B cell (primary cell): ENCODE results near the gene SIL1. TPM values are rescaled to one million over a fixed set of nuclear protein-coding genes. Genes with fewer than 3 reads are reported as not detected.
"Not testable (repeated sequence)": the region's sequence is repeated elsewhere in the genome, so short reads cannot be mapped to it uniquely, and the experiment has no call there.

ENCODE experiments used
- ATAC-seq: fragments of 200-7000 bp; cut with Tn5 transposase; one replicate; pipeline ENCODE4 v1.10.0; 2021; ENCODE audit warnings: low read depth, mild to moderate bottlenecking, moderate number of reproducible peaks, moderate library complexity
- CTCF ChIA-PET: fragments of 350-600 bp; sonication (Branson Sonifier 250); formaldehyde crosslinking; loops from one replicate; lab custom pipeline; 2021; ENCODE audit warnings: antibody characterized with exemption, inconsistent platforms; lab: Charles Lee
- POLR2A ChIA-PET: fragments of 350-600 bp; sonication (Branson Sonifier 250); formaldehyde crosslinking; loops from one replicate; lab custom pipeline; 2021; ENCODE audit warnings: antibody characterized with exemption; lab: Charles Lee
- DNase-seq: peaks from one replicate; pipeline ENCODE4 v3.0.0; 2013
- H2AFZ ChIP-seq: 2 replicates; pipeline ENCODE4 v1.6.1; 2012; ENCODE audit warnings: mild to moderate bottlenecking, low read depth, low read length; ENCODE audit not compliant: insufficient read depth, poor library complexity, severe bottlenecking
- H3K27ac ChIP-seq, 2 donors: 1 replicate in 1 of 2; 2 replicates in 1 of 2; pipeline ENCODE4 v1.5.1; 2012 to 2013; ENCODE audit warnings: low read length in 2 of 2, mild to moderate bottlenecking in 2 of 2, moderate library complexity in 1 of 2
- H3K27me3 ChIP-seq, 4 experiments: fragments of 200-600 bp in 1 of 4; sonication (generic) in 1 of 4; replicated peaks in 1 of 4; 1 replicate in 2 of 4; 2 replicates in 2 of 4; pipeline versions ENCODE4 v1.6.1 to v1.7.0; 2013 to 2016; ENCODE audit warnings: low read length in 3 of 4, mild to moderate bottlenecking in 2 of 4, mixed read lengths in 1 of 4, moderate library complexity in 1 of 4; ENCODE audit not compliant: insufficient read depth in 4 of 4, control insufficient read depth in 3 of 4; ENCODE audit errors: control extremely low read depth in 1 of 4
- H3K36me3 ChIP-seq, 2 experiments: replicated peaks in 1 of 2; 1 replicate in 1 of 2; 2 replicates in 1 of 2; pipeline versions ENCODE4 v1.6.1 to v1.7.1; 2013; ENCODE audit warnings: low read length in 1 of 2; ENCODE audit not compliant: insufficient read depth in 2 of 2, control insufficient read depth in 1 of 2; ENCODE audit errors: control extremely low read depth in 1 of 2, extremely low read depth in 1 of 2
- H3K4me1 ChIP-seq, 2 donors: fragments of 200-600 bp in 1 of 2; sonication (generic) in 1 of 2; 1 replicate in 1 of 2; 2 replicates in 1 of 2; pipeline versions ENCODE4 v1.5.1 to v1.6.1; 2013 to 2017; ENCODE audit warnings: low read length in 2 of 2; ENCODE audit not compliant: control insufficient read depth in 2 of 2, insufficient read depth in 2 of 2
- H3K4me2 ChIP-seq: replicated peaks from 2 replicates; pipeline ENCODE3; 2012; ENCODE audit warnings: mild to moderate bottlenecking, low read depth, low read length; ENCODE audit not compliant: poor library complexity, severe bottlenecking
- H3K4me3 ChIP-seq, 5 experiments: fragments of 200-600 bp in 1 of 5; sonication (generic) in 1 of 5; 1 replicate in 3 of 5; 2 replicates in 2 of 5; pipeline versions ENCODE4 v1.5.1 to v1.7.0; 2011 to 2016; ENCODE audit warnings: low read length in 4 of 5, mild to moderate bottlenecking in 4 of 5, low read depth in 2 of 5, control low read depth in 1 of 5, moderate library complexity in 1 of 5; ENCODE audit not compliant: insufficient read depth in 1 of 5; ENCODE audit errors: control extremely low read depth in 1 of 5, extremely low read depth in 1 of 5
- H3K79me2 ChIP-seq: fragments of 200-600 bp; sonication (generic); one replicate; pipeline ENCODE4 v1.6.0; 2016; ENCODE audit warnings: low read length; ENCODE audit not compliant: control insufficient read depth, insufficient read depth
- H3K9ac ChIP-seq: fragments of 200-600 bp; sonication (generic); 2 replicates; pipeline ENCODE4 v1.6.1; 2017; ENCODE audit warnings: mild to moderate bottlenecking, low read length, moderate library complexity
- H3K9me3 ChIP-seq, 3 donors: one replicate each; pipeline versions ENCODE4 v1.6.1 to v1.7.1; 2013; ENCODE audit warnings: low read length in 2 of 3; ENCODE audit not compliant: control insufficient read depth in 2 of 3, insufficient read depth in 1 of 3; ENCODE audit errors: control extremely low read depth in 1 of 3
- H4K20me1 ChIP-seq: 2 replicates; pipeline ENCODE4 v1.6.0; 2012; ENCODE audit warnings: mild to moderate bottlenecking, low read length; ENCODE audit not compliant: insufficient read depth, control insufficient read depth, poor library complexity, severe bottlenecking
- H3K27ac Mint-ChIP-seq: one replicate; pipeline ENCODE4 v1.8.0; 2021; ENCODE audit warnings: mixed read lengths
- H3K27me3 Mint-ChIP-seq: one replicate; pipeline ENCODE4 v1.8.0; 2021; ENCODE audit warnings: mixed read lengths
- H3K4me1 Mint-ChIP-seq: one replicate; pipeline ENCODE4 v1.8.0; 2021; ENCODE audit warnings: mixed read lengths
- H3K4me3 Mint-ChIP-seq: one replicate; pipeline ENCODE4 v1.8.0; 2021; ENCODE audit warnings: mixed read lengths
- H3K9me3 Mint-ChIP-seq: one replicate; pipeline ENCODE4 v1.8.0; 2022; ENCODE audit warnings: mixed read lengths; ENCODE audit not compliant: insufficient read depth
- CTCF ChIP-seq: fragments of 200-600 bp; IDR thresholded peaks from one replicate; pipeline ENCODE4 v1.8.0; 2022; ENCODE audit warnings: antibody characterized with exemption, mild to moderate bottlenecking
- EZH2 ChIP-seq: IDR thresholded peaks from 2 replicates; pipeline ENCODE4 v1.6.1; 2012; ENCODE audit warnings: borderline replicate concordance, low read depth, mild to moderate bottlenecking, moderate library complexity, low read length; ENCODE audit not compliant: insufficient read depth, poor library complexity, severe bottlenecking
- WGBS: methylation state at CpG from one replicate; pipeline ENCODE4 v1.1.5; 2013; ENCODE audit warnings: missing lambda C conversion rate; ENCODE audit not compliant: insufficient coverage; 5-methylcytosine and 5-hydroxymethylcytosine counted together
- intact Hi-C: fragments of 100-400 bp; cut with micrococcal nuclease; formaldehyde crosslinking; loops from one replicate; pipeline ENCODE4 v1.10.0; 2022
- polyA plus RNA-seq: library from polyadenylated mRNA; depleted of rRNA; stranded (reverse); fragments of >200 nt; gene quantifications from 2 replicates; pipeline ENCODE4 v1.2.3, GENCODE V29; 2012
- total RNA-seq, 2 donors: library from RNA; stranded (reverse); fragments of 120-200 nt in 1 of 2; gene quantifications; 1 replicate in 1 of 2; 2 replicates in 1 of 2; pipeline versions ENCODE4 v1.2.3 to v1.2.4, GENCODE V29; 2013 to 2022

Gene SIL1
- total and polyA plus RNA-seq, 2 donors (not counting 1 experiment from before 2014, with no cell fraction given): 16.9 to 19.8 TPM

- intact Hi-C loops: no loop called here
- ATAC-seq: no peak
- Histone ChIP-seq H3K9ac (no peak overlapping the region), H3K27ac (no peak overlapping the region), H3K36me3 (no peaks in the 10 kb centered on the region), H3K79me2 (peaks cover 12% of the 10 kb centered on the region), H3K4me2 (no peak overlapping the region), H3K27me3 (no peaks in the 10 kb centered on the region), H3K4me3 (no peak overlapping the region), H3K4me1 (peaks cover 23 to 27% of the 10 kb centered on the region in 2 donors), H4K20me1 (peaks cover 5% of the 10 kb centered on the region), H2AFZ (no peak overlapping the region), H3K9me3 (peaks cover 0 to 2% (median 0%) of the 10 kb centered on the region in 3 donors)
- 63% methylated on average over 1 of the region's 1 CpG for WGBS
- no peak overlapping the region for H3K4me3 Mint-ChIP-seq
- no peak overlapping the region for H3K27ac Mint-ChIP-seq
- ChIA-PET POLR2A (no interaction called here), CTCF (no interaction called here)
- no peak for DNase-seq
- H3K4me1 Mint-ChIP-seq: peaks cover 55% of the 10 kb centered on the region
- no peaks in the 10 kb centered on the region for H3K9me3 Mint-ChIP-seq
- H3K27me3 Mint-ChIP-seq: no peaks in the 10 kb centered on the region
- TF ChIP-seq EZH2 (no peak), CTCF (no peak)
Measured at GRCh38 chr5:139180850-139181249, 17.3 kb downstream of the SIL1 start.

- intact Hi-C loops, H4K20me1 ChIP-seq, H3K4me2 ChIP-seq, ATAC-seq, H3K27me3 ChIP-seq, H3K27me3 Mint-ChIP-seq, H3K9ac ChIP-seq, DNase-seq, H3K4me3 Mint-ChIP-seq, H2AFZ ChIP-seq, H3K27ac Mint-ChIP-seq, H3K4me3 ChIP-seq, POLR2A ChIA-PET, H3K27ac ChIP-seq, H3K36me3 ChIP-seq, H3K9me3 Mint-ChIP-seq: not testable (repeated sequence)
- WGBS: 89% methylated on average over 3 of the region's 8 CpGs
- H3K79me2 ChIP-seq: peaks cover 21% of the 10 kb centered on the region
- H3K4me1 ChIP-seq: peaks cover 23 to 27% of the 10 kb centered on the region in 2 donors
- peaks cover 0 to 11% (median 0%) of the 10 kb centered on the region in 3 donors for H3K9me3 ChIP-seq
- H3K4me1 Mint-ChIP-seq: peaks cover 53% of the 10 kb centered on the region
- CTCF ChIA-PET: interaction anchor here (0.9 kb wide), 1 partner anchor 18 kb away, joined by 3 read pairs; the partner anchor contains the start of gene SIL1
Measured at GRCh38 chr5:139179778-139180513, 18.2 kb downstream of the SIL1 start.
